ENCODE data around the gene BRD2. TPM values are rescaled to one million over a fixed set of nuclear protein-coding genes. Genes with fewer than 3 reads are reported as not detected.
A peak's percentile ranks its signal among the peaks of the same experiment; 100 is the strongest.
"Not testable (repeated sequence)": the region's sequence is repeated elsewhere in the genome, so short reads cannot be mapped to it uniquely, and the experiment has no call there.

Gene BRD2
- total RNA-seq, 6 donors from 2014 or later = 144 to 388 (median 183) TPM

DNA sequence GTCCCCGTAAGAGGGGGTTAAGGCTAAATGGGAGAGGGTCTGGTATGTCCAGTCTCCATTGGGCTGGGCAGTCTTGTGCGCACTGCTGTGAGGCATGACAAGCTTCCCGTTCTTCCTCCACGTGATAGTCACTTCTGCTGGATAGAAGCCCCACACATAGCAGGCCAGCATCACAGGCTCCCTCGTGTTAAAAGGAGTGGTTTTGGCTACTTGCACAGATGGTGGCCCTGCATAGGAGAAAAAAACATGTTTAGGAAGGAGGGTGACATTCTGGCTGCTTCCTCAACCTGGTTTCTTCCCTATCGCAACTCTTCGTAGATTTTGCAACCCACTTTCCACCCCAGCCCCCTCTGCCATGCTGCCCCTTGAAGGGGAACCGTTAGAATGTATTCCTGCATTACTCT is 31.2 kb upstream of the BRD2 start:
- Histone ChIP-seq H3K36me3 (peaks cover 0 to 9% (median 0%) of the 10 kb centered on the region in 4 donors), H3K9me3 (no peaks in the 10 kb centered on the region), H3K4me1 (peaks cover 20 to 42% (median 21%) of the 10 kb centered on the region in 4 donors), H3K4me3 (no peak overlapping the region), H3K27me3 (no peaks in the 10 kb centered on the region), H3K27ac (peak overlapping the region in 2 of 4 donors; percentile 50 to 73)
- peak in 1 of 2 donors; percentile 57 for DNase-seq
- peak in 1 of 2 donors; percentile 58 for ATAC-seq (ENCODE audit: low FRiP score in 2 of 2)
- 65 to 76% methylated on average over 8 of the region's 8 CpGs for WGBS, 2 donors
- TF ChIP-seq POLR2AphosphoS5 (IDR thresholded peaks at IDR 0.05) (no peak), POLR2A (IDR thresholded peaks at IDR 0.05) (peak in 1 of 4 donors; percentile 53)

DNA sequence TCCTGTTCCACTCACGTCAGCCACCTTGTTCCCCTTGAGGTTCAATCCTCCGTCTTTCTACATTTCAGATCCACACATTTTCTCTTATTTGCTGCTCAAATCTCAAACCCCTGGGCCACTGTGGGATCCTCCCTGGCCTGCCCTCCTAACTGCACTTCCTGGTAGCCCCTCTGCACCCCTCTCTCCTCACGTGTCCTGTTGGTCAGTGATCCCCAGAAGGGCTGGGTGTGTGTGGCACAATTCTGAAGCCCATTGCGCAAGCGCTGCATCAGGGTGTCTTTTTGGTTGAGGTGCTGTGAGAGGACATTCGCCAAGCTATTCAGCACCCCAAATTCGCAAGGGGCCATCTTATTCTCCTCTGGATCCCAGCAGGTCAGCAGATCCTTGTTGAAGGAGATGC is 29.9 kb upstream of the BRD2 start:
- H3K36me3 ChIP-seq = peaks cover 0 to 9% (median 0%) of the 10 kb centered on the region in 4 donors
- peaks cover 22 to 52% (median 27%) of the 10 kb centered on the region in 4 donors for H3K4me1 ChIP-seq
- H3K27ac ChIP-seq = peak overlapping the region in 2 of 4 donors; percentile 32 to 50
- no peak overlapping the region for H3K4me3 ChIP-seq
- no peaks in the 10 kb centered on the region for H3K27me3 ChIP-seq
- no peak for ATAC-seq (ENCODE audit: low FRiP score in 2 of 2)
- H3K9me3 ChIP-seq = no peaks in the 10 kb centered on the region
- DNase-seq = no peak
- TF ChIP-seq EP300 (IDR thresholded peaks at IDR 0.05) = no peak
- no peak for TF ChIP-seq POLR2AphosphoS5 (IDR thresholded peaks at IDR 0.05)
- TF ChIP-seq, protein P1, sequence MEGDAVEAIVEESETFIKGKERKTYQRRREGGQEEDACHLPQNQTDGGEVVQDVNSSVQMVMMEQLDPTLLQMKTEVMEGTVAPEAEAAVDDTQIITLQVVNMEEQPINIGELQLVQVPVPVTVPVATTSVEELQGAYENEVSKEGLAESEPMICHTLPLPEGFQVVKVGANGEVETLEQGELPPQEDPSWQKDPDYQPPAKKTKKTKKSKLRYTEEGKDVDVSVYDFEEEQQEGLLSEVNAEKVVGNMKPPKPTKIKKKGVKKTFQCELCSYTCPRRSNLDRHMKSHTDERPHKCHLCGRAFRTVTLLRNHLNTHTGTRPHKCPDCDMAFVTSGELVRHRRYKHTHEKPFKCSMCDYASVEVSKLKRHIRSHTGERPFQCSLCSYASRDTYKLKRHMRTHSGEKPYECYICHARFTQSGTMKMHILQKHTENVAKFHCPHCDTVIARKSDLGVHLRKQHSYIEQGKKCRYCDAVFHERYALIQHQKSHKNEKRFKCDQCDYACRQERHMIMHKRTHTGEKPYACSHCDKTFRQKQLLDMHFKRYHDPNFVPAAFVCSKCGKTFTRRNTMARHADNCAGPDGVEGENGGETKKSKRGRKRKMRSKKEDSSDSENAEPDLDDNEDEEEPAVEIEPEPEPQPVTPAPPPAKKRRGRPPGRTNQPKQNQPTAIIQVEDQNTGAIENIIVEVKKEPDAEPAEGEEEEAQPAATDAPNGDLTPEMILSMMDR (IDR thresholded peaks at IDR 0.05) = no peak
- no peak for TF ChIP-seq POLR2A (IDR thresholded peaks at IDR 0.05)
- 85% methylated on average over 7 of the region's 7 CpGs for WGBS, 2 donors

DNA sequence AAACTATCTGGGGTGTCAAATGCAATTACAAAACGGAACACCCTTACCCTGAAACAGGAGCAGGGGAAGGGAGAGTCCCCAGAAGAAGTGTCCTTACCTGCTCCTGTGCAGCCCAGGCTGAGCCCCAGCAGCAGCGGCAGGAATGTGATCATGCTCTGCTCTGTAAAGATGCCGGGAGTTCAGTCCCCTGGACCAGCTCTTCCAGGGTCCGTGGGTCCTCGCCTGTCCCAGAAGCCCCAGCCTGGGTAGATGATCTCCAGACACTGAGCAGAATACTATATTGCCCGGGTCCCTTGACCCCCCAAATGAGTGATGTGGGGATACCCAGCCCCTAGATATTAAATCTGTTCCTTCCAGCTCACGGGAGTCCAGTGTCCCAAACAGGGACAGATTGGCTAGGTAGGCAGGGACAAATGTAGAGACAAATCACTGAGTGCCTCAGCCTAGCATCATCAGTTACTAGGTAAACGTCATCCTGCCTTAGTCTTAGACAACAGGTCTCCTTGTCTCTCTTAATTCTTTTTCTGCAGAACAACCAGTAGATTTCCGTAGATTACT is 27.7 kb upstream of the BRD2 start, which contains the start of gene HLA-DMB:
Gene HLA-DMB, minus strand, starts transcription at position 373 of the 558 bp plus-strand sequence. Its CDS starts 221 bp downstream, at position 152.
- Histone ChIP-seq H3K9me3 (no peaks in the 10 kb centered on the region), H3K27ac (peak within 1 kb of the TSS; percentile 73 to 88 (median 82)), H3K4me1 (peaks cover 27 to 65% (median 35%) of the 10 kb centered on the region in 4 donors), H3K36me3 (peaks cover 0 to 9% (median 0%) of the 10 kb centered on the region in 4 donors), H3K4me3 (peak within 1 kb of the TSS; percentile 9 to 57 (median 50)), H3K27me3 (no peaks in the 10 kb centered on the region)
- WGBS, 2 donors = 6 to 11% methylated on average over 8 to 9 of the region's 9 CpGs
- DNase-seq (peak; percentile 45 to 86), ATAC-seq (ENCODE audit: low FRiP score in 2 of 2) (peak; percentile 92 to 94)
- TF ChIP-seq POLR2AphosphoS5 (IDR thresholded peaks at IDR 0.05) = peak in 1 of 2 donors; percentile 11
- TF ChIP-seq POLR2A (IDR thresholded peaks at IDR 0.05) = peak in 2 of 4 donors; percentile 29 to 84
- TF ChIP-seq EP300 (IDR thresholded peaks at IDR 0.05) = no peak
- TF ChIP-seq, protein P1 (IDR thresholded peaks at IDR 0.05) = peak in 1 of 6 experiments; percentile 21

DNA sequence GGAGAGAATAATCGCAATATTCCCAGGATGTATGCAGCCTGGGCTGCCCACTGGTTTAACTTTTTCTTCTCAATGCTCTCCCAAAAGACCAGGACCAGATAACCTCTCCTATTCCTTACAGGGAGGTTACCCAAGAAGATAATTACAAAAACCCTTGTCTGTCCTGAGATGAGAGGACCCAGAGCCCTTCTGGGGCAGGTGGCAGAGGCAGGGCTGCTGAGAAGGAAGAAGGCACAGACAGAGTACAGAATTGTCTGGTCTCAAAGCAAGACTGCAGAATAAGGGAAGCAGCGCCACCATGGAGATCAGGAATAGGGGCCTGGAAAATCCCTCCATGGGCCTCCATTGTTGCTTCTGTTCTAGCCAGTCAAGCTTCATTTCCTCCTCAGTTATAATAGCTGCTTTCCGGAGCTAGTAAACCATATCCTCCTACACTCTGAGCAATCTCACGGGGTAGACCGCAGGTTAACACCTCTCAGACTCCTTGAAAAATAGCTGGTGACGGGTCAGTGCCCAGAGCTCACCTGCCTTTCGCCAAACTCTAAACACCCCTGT is 27.1 kb upstream of the BRD2 start:
- Histone ChIP-seq H3K27me3 (no peaks in the 10 kb centered on the region), H3K27ac (peak overlapping the region; percentile 73 to 88 (median 82)), H3K9me3 (no peaks in the 10 kb centered on the region), H3K4me3 (peak overlapping the region in 3 of 4 donors; percentile 45 to 57 (median 55)), H3K4me1 (peaks cover 27 to 65% (median 34%) of the 10 kb centered on the region in 4 donors), H3K36me3 (peaks cover 0 to 6% (median 0%) of the 10 kb centered on the region in 4 donors)
- ATAC-seq (ENCODE audit: low FRiP score in 2 of 2) (peak; percentile 2 to 19), DNase-seq (peak in 1 of 2 donors; percentile 34)
- TF ChIP-seq POLR2AphosphoS5 (IDR thresholded peaks at IDR 0.05) = peak in 1 of 2 donors; percentile 11
- TF ChIP-seq EP300 (IDR thresholded peaks at IDR 0.05) = no peak
- 42 to 43% methylated on average over 7 of the region's 7 CpGs for WGBS, 2 donors

DNA sequence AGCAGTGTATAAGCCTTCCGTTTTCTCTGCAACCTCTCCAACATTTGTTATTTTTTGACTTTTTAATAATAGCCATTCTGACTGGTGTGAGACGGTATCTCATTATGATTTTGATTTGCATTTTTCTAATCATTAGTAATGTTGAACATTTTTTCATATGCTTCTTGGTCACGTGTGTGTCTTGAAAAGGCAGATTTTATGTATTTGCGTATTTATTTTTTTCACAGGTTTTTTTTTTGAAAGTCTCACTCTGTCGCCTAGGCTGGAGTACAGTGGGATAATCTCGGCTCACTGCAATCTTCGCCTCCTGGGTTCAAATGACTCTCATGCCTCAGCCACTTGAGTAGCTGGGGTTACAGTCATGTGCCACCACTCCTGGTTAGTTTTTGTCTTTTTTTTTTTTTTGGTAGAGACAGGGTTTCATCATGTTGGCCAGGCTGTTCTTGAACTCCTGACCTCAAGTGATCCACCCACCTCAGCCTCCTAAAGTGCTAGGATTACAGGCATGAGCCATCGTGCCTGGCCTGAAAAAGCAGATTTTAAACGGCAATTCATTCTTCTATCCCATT is 25.8 kb upstream of the BRD2 start:
- Histone ChIP-seq H3K27ac (peak overlapping the region in 1 of 4 donors; percentile 67), H3K4me1 (peaks cover 27 to 56% (median 34%) of the 10 kb centered on the region in 4 donors)
- H3K9me3 ChIP-seq; H3K36me3 ChIP-seq; H3K4me3 ChIP-seq; DNase-seq; H3K27me3 ChIP-seq; ATAC-seq (ENCODE audit: low FRiP score in 2 of 2): not testable (repeated sequence)
- 72 to 85% methylated on average over 9 of the region's 9 CpGs for WGBS, 2 donors

Data from upper lobe of left lung (tissue), 6 donors.